ENCODE measurements around the gene CEP41.

Gene CEP41

GRCh38 chr7:130360518-130360917 lies 80.3 kb downstream of the CEP41 start:
- Histone ChIP-seq H3K36me3 (ENCODE audit: control insufficient read depth, insufficient read depth, low read length) (no peaks in the 10 kb centered on the region), H3K9me3 (ENCODE audit: control insufficient read depth, low read length) (peaks cover 28% of the 10 kb centered on the region), H3K4me3 (ENCODE audit: extremely low read depth, insufficient read depth, low read length, poor library complexity, severe bottlenecking) (no peak overlapping the region), H3K4me1 (ENCODE audit: control insufficient read depth, insufficient read depth, low read length, poor library complexity, severe bottlenecking) (peaks cover 36% of the 10 kb centered on the region), H3K27ac (ENCODE audit: low read depth, low read length, severe bottlenecking) (no peak overlapping the region)
- 93 to 100% methylated on average over 1 to 3 of the region's 3 CpGs for WGBS, 2 experiments (ENCODE audit: insufficient coverage in 2 of 2)

GRCh38 chr7:130359276-130359857 lies 81.4 kb downstream of the CEP41 start:
- Histone ChIP-seq H3K9me3 (ENCODE audit: control insufficient read depth, low read length) (peaks cover 28% of the 10 kb centered on the region), H3K4me1 (ENCODE audit: control insufficient read depth, insufficient read depth, low read length, poor library complexity, severe bottlenecking) (peaks cover 30% of the 10 kb centered on the region), H3K4me3 (ENCODE audit: extremely low read depth, insufficient read depth, low read length, poor library complexity, severe bottlenecking) (no peak overlapping the region), H3K27ac (ENCODE audit: low read depth, low read length, severe bottlenecking) (no peak overlapping the region), H3K36me3 (ENCODE audit: control insufficient read depth, insufficient read depth, low read length) (no peaks in the 10 kb centered on the region)
- no CpG with 5 or more reads among the region's 5 CpGs for WGBS, 2 experiments (ENCODE audit: insufficient coverage in 2 of 2)

- 90 to 97% methylated on average over 4 of the region's 4 CpGs for WGBS, 2 experiments (ENCODE audit: insufficient coverage in 2 of 2)
- Histone ChIP-seq H3K4me1 (ENCODE audit: control insufficient read depth, insufficient read depth, low read length, poor library complexity, severe bottlenecking) (peaks cover 26% of the 10 kb centered on the region), H3K4me3 (ENCODE audit: extremely low read depth, insufficient read depth, low read length, poor library complexity, severe bottlenecking) (no peak overlapping the region), H3K36me3 (ENCODE audit: control insufficient read depth, insufficient read depth, low read length) (no peaks in the 10 kb centered on the region), H3K27ac (ENCODE audit: low read depth, low read length, severe bottlenecking) (no peak overlapping the region), H3K9me3 (ENCODE audit: control insufficient read depth, low read length) (peaks cover 28% of the 10 kb centered on the region)
These were observed 82.3 kb downstream of the CEP41 start for GRCh38 chr7:130358471-130358870.

- H3K4me3 ChIP-seq (ENCODE audit: extremely low read depth, insufficient read depth, low read length, poor library complexity, severe bottlenecking), result no peak overlapping the region
- peaks cover 28% of the 10 kb centered on the region for H3K9me3 ChIP-seq (ENCODE audit: control insufficient read depth, low read length)
- H3K4me1 ChIP-seq (ENCODE audit: control insufficient read depth, insufficient read depth, low read length, poor library complexity, severe bottlenecking), result peaks cover 33% of the 10 kb centered on the region
- peak overlapping the region; percentile 99 for H3K27ac ChIP-seq (ENCODE audit: low read depth, low read length, severe bottlenecking)
- WGBS, 2 experiments (ENCODE audit: insufficient coverage in 2 of 2), result 84 to 92% methylated on average over 6 to 7 of the region's 16 CpGs
- no peaks in the 10 kb centered on the region for H3K36me3 ChIP-seq (ENCODE audit: control insufficient read depth, insufficient read depth, low read length)
These were observed 83.8 kb downstream of the CEP41 start for GRCh38 chr7:130356876-130357611.

GRCh38 chr7:130356121-130356875 lies 84.5 kb downstream of the CEP41 start:
- WGBS, 2 experiments (ENCODE audit: insufficient coverage in 2 of 2), result 24% methylated on average over 6 of the region's 9 CpGs
- Histone ChIP-seq H3K4me1 (ENCODE audit: control insufficient read depth, insufficient read depth, low read length, poor library complexity, severe bottlenecking) (peaks cover 40% of the 10 kb centered on the region), H3K9me3 (ENCODE audit: control insufficient read depth, low read length) (peaks cover 28% of the 10 kb centered on the region), H3K4me3 (ENCODE audit: extremely low read depth, insufficient read depth, low read length, poor library complexity, severe bottlenecking) (no peak overlapping the region), H3K36me3 (ENCODE audit: control insufficient read depth, insufficient read depth, low read length) (no peaks in the 10 kb centered on the region), H3K27ac (ENCODE audit: low read depth, low read length, severe bottlenecking) (peak overlapping the region; percentile 99)

GRCh38 chr7:130353196-130353595 lies 87.6 kb downstream of the CEP41 start:
- Histone ChIP-seq H3K36me3 (ENCODE audit: control insufficient read depth, insufficient read depth, low read length) (no peaks in the 10 kb centered on the region), H3K27ac (ENCODE audit: low read depth, low read length, severe bottlenecking) (no peak overlapping the region), H3K4me1 (ENCODE audit: control insufficient read depth, insufficient read depth, low read length, poor library complexity, severe bottlenecking) (peaks cover 47% of the 10 kb centered on the region), H3K9me3 (ENCODE audit: control insufficient read depth, low read length) (no peaks in the 10 kb centered on the region), H3K4me3 (ENCODE audit: extremely low read depth, insufficient read depth, low read length, poor library complexity, severe bottlenecking) (no peak overlapping the region)
- 94 to 95% methylated on average over 7 of the region's 7 CpGs for WGBS, 2 experiments (ENCODE audit: insufficient coverage in 2 of 2)

GRCh38 chr7:130352194-130353074 lies 88.4 kb downstream of the CEP41 start:
- no peak overlapping the region for H3K4me3 ChIP-seq (ENCODE audit: extremely low read depth, insufficient read depth, low read length, poor library complexity, severe bottlenecking)
- no peaks in the 10 kb centered on the region for H3K36me3 ChIP-seq (ENCODE audit: control insufficient read depth, insufficient read depth, low read length)
- peaks cover 45% of the 10 kb centered on the region for H3K4me1 ChIP-seq (ENCODE audit: control insufficient read depth, insufficient read depth, low read length, poor library complexity, severe bottlenecking)
- 71 to 75% methylated on average over 16 to 18 of the region's 20 CpGs for WGBS, 2 experiments (ENCODE audit: insufficient coverage in 2 of 2)
- no peaks in the 10 kb centered on the region for H3K9me3 ChIP-seq (ENCODE audit: control insufficient read depth, low read length)
- peak overlapping the region; percentile 58 for H3K27ac ChIP-seq (ENCODE audit: low read depth, low read length, severe bottlenecking)

GRCh38 chr7:130351791-130352090 lies 89.1 kb downstream of the CEP41 start:
- Histone ChIP-seq H3K4me1 (ENCODE audit: control insufficient read depth, insufficient read depth, low read length, poor library complexity, severe bottlenecking) (peaks cover 38% of the 10 kb centered on the region), H3K9me3 (ENCODE audit: control insufficient read depth, low read length) (no peaks in the 10 kb centered on the region), H3K4me3 (ENCODE audit: extremely low read depth, insufficient read depth, low read length, poor library complexity, severe bottlenecking) (no peak overlapping the region), H3K27ac (ENCODE audit: low read depth, low read length, severe bottlenecking) (peak overlapping the region; percentile 58), H3K36me3 (ENCODE audit: control insufficient read depth, insufficient read depth, low read length) (no peaks in the 10 kb centered on the region)
- 53 to 69% methylated on average over 3 of the region's 6 CpGs for WGBS, 2 experiments (ENCODE audit: insufficient coverage in 2 of 2)

- 62 to 64% methylated on average over 9 to 13 of the region's 20 CpGs for WGBS, 2 experiments (ENCODE audit: insufficient coverage in 2 of 2)
- Histone ChIP-seq H3K36me3 (ENCODE audit: control insufficient read depth, insufficient read depth, low read length) (no peaks in the 10 kb centered on the region), H3K4me1 (ENCODE audit: control insufficient read depth, insufficient read depth, low read length, poor library complexity, severe bottlenecking) (peaks cover 35% of the 10 kb centered on the region), H3K27ac (ENCODE audit: low read depth, low read length, severe bottlenecking) (peak overlapping the region; percentile 58), H3K9me3 (ENCODE audit: control insufficient read depth, low read length) (no peaks in the 10 kb centered on the region), H3K4me3 (ENCODE audit: extremely low read depth, insufficient read depth, low read length, poor library complexity, severe bottlenecking) (no peak overlapping the region)
These were observed 89.6 kb downstream of the CEP41 start for GRCh38 chr7:130350945-130351790.

Measured in mesodermal cell (in vitro differentiated cells).